GM12864 (cell line): ENCODE data around the gene NSD1.
"Not testable (repeated sequence)": the region's sequence is repeated elsewhere in the genome, so short reads cannot be mapped to it uniquely, and the experiment has no call there.

Source experiments
- DNase-seq: peaks from one replicate; pipeline ENCODE4 v3.0.0-alpha.2; 2011; ENCODE audit warnings: low read depth
- H3K4me3 ChIP-seq: 2 replicates; pipeline ENCODE4 v1.5.1; 2011; ENCODE audit warnings: mild to moderate bottlenecking, low read depth, low read length, control low read depth
- CTCF ChIP-seq: IDR thresholded peaks from 2 replicates; pipeline ENCODE4 v1.5.1; 2011; ENCODE audit warnings: low read depth, mild to moderate bottlenecking, moderate library complexity, low read length, control low read depth, inconsistent platforms; ENCODE audit errors: missing control alignments

The NSD1 gene

GRCh38 chr5:177253252-177253651 lies 119.7 kb downstream of the NSD1 start:
- no peak for DNase-seq
- no peak for TF ChIP-seq CTCF
- no peak overlapping the region for H3K4me3 ChIP-seq

DNA sequence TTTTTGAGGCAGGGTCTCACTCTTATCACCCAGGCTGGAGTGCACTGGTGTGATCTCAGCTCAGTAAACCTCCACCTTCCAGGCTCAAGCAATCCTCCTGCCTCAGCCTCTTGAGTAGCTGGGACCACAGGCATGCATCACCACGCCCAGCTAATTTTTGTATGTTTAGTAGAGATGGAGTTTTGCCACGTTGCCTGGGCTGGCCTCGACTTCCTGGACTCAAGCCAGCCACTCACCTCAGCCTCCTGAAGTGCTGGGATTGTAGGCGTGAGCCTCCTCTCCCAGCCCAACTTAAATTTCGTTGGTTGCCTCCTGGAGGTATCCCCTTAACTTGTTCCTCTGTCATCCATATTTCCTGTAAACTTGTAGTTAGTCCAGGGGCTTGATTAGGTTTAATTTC lies 122.7 kb downstream of the NSD1 start:
- no peak for TF ChIP-seq CTCF
- DNase-seq = no peak
- no peak overlapping the region for H3K4me3 ChIP-seq

DNA sequence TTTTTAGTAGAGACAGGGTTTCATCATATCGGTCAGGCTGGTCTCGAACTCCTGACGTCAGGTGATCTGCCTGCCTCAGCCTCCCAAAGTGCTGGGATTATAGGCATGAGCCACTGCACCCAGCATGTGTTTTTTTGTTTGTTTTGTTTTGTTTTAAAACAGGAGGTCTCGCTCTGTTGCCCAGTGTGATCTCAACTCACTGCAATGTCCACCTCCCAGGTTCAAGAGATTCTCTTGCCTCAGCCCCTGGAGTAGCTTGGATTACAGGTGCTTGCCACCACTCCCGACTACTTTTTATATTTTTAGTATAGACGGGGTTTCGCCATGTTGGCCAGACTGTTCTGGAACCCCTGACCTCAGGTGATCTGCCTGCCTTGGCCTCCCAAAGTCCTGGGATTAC lies 125.1 kb downstream of the NSD1 start:
- not testable (repeated sequence) for DNase-seq

DNA sequence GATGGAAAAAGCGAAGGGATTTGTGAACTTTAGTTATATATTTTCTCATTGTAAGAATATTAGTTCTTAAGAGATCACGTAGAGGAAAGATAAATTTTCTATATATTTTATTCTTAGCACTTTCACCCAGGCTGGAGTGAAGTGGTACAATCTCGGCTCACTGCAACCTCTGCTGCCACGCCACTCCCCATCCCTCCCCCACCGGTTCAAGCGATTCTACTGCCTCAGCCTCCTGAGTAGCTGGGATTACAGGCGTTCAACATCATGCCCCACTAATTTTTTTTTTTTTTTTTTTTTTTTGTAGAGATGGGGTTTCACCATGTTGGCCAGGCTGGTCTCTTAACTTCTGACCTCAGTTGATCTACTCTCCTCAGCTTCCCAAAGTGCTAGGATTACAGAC lies 127.4 kb downstream of the NSD1 start:
- TF ChIP-seq CTCF = no peak
- no peak for DNase-seq
- no peak overlapping the region for H3K4me3 ChIP-seq

More for the DNA sequence above, 125.1 kb downstream of the NSD1 start:
- H3K4me3 ChIP-seq = not testable (repeated sequence)

DNA sequence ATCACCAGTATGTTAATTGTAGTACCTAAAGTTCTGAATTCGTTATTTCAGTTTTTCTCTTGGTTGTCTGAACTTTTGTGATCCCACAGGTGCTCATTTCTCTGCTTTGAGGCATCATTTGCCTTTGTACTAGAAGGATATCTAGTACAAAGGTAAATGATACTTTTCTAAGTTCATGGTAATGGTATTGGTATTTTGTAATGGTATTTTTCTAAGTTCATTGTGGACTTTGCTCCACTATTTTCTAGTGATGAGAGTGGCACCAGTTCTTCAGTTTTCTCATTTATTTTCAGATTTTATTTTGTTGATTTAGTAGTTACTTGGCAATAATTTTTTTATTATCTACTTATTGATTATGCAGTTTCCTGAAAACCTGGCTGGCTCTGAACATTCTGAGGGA lies 127.9 kb downstream of the NSD1 start:
- DNase-seq = no peak
- TF ChIP-seq CTCF = no peak
- H3K4me3 ChIP-seq = no peak overlapping the region

GRCh38 chr5:177264178-177264577 lies 130.6 kb downstream of the NSD1 start:
- TF ChIP-seq CTCF = no peak
- H3K4me3 ChIP-seq = no peak overlapping the region
- DNase-seq = no peak

GRCh38 chr5:177265395-177265794 lies 131.8 kb downstream of the NSD1 start:
- DNase-seq = no peak
- TF ChIP-seq CTCF = no peak
- H3K4me3 ChIP-seq = no peak overlapping the region
